HT1080 (cell line): Measurements from ENCODE around the gene UBE2M. TPM values are rescaled to one million over a fixed set of nuclear protein-coding genes. Genes with fewer than 3 reads are reported as not detected.

Source experiments
- DNase-seq: peaks from one replicate; pipeline ENCODE4 v3.0.0-alpha.2; 2015; ENCODE audit warnings: low read depth
- total RNA-seq: library from RNA; depleted of rRNA; stranded (reverse); fragments of >200 nt; shearing (Covaris generic); gene quantifications from 2 replicates; pipeline ENCODE4 v1.2.3, GENCODE V29; 2014

UBE2M gene
- total RNA-seq, 1 experiment from 2014 or later, result 237 TPM

DNA sequence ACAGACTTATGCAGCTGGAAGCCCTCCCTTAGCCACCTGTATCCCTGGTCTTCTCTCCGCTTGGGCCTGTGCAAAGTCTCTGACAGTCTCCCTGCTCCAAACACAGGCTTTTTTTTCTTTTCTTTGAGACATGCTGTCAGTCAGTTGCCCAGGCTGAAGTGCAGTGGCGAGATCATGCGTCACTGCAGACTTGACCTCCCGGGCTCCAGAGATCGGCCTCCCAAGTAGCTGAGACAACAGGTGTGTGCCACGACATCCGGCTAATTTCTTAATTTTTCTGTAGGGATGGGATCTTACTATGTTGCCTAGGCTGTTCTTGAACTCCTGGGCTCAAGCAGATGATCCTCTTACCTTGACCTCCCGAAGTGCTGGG, 13.2 kb upstream of the UBE2M start:
- no peak for DNase-seq

- DNase-seq, result no peak
These were observed 12.6 kb upstream of the UBE2M start for GRCh38 chr19:58570770-58571574.

GRCh38 chr19:58569943-58570670, 11.7 kb upstream of the UBE2M start:
- no peak for DNase-seq

- DNase-seq, result no peak
These were observed 11.0 kb upstream of the UBE2M start for GRCh38 chr19:58569191-58569942.

GRCh38 chr19:58568453-58569130, 10.2 kb upstream of the UBE2M start:
- DNase-seq, result no peak

DNA sequence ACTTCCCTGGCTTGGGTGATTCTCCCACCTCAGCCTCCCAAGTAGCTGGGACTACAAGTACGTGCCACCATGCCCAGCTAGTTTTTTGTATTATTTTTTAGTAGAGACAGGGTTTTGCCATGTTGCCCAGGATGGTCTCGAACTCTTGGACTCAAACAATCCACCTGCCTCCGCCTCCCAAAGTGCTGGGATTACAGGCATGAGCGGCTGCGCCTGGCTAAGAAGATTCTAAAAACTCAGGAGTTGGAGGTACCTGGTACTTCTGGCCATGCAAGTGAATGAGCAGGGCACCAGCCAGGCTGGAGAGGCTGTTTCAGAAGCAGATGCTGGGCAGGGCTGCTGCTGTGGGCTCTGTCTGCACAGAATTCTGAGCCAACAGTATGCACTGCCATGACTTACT, 8.6 kb upstream of the UBE2M start:
- DNase-seq, result no peak

GRCh38 chr19:58563823-58564222, 5.4 kb upstream of the UBE2M start:
- no peak for DNase-seq

DNA sequence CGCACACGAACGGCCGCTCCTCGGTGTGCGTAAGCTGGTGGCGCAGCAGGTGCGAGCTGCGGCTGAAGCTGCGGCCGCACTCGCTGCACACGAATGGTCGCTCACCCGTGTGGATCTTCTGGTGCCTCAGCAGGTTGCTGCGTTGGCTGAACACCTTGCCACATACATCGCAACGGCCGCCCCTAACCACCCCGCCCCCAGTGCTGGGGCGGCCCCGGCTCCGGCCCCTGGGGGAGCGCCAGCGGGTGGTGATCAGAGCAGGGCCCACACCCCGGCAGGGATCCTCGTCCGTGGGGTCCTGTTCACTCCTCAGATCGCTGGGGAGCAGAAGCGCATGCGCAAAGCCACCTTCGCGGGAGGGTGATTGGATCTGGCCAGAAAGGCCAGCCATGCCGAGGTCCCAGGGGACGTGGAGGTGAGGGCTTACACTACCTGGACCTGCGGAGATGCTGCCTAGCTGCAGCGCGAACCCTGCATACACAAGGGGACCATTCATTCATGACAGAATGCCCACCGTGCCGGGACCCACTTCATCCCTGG, 4.7 kb upstream of the UBE2M start:
- no peak for DNase-seq

DNA sequence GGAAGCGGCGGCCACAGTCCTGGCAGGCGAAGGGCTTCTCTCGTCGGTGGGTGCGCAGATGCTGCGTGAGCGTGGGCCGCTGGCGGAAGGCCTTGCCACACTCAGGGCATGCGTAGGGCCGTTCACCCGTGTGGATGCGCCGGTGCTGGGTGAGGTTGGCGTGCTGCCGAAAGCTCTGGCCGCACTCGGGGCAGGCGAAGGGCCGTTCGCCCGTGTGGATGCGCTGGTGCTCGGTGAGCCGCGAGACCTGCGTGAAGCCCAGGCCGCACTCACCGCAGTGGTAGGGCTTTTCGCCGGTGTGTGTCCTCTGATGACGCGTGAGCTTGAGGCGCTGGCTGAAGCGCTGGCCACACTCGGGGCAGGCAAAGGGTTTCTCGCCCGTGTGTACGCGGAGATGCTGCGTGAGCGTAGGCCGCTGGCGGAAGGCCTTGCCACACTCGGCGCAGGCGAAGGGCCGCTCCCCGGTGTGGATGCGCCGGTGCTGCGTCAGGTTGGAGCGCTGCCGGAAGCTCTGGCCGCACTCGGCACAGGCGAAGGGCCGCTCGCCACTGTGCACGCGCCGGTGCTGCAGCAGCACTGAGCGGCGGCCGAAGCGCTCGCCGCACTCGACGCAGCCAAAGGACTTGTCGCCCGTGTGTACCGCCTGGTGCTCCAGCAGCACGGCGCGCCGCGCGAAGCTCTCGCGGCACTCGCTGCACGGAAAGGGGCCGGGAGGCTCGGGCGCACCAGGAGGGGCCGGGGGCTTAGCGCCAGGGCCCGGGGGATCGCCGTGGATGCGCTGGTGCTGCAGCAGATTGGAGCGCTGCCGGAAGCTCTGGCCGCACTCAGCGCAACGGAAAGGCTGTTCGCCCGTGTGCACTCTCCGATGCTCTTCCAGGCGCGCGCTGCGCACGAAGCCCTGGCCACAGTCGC, 4.0 kb upstream of the UBE2M start:
- DNase-seq, result no peak

DNA sequence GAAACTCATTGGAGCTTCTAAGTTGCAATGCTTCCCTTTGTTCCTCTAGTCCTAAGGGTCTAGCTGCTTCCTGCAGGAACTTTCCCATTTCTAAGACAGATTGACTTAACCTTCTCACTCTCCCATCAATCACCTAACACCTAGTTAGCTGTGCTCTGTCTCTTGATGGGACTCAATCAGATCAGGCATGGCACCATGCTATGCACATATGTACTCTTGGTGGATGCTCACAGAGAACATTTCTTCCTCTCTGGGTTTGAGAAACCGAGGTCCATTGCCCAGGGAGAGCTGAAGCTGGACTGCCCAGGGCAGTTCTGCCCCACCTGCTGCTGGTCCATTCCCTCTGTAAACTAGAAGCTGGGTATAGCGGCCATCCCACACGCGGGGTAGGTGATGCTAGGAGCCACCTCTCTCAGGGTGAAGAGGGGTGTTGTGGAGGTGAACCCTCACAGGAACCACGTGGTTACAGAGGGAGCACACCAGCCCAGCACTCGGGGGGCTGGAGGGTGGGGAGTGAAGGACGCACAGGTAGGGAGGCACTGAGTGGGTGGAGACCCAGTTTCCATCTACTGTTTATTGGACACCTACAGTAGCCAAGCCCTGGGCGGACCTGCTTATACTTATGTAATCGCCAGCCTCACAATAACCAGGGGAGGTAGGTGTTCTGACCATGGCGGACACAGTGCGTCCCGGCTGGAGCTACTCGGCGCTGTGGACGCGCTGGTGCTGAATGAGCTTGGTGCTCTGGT, 3.1 kb upstream of the UBE2M start:
- DNase-seq, result no peak

GRCh38 chr19:58560921-58561320, 2.5 kb upstream of the UBE2M start:
- no peak for DNase-seq

DNA sequence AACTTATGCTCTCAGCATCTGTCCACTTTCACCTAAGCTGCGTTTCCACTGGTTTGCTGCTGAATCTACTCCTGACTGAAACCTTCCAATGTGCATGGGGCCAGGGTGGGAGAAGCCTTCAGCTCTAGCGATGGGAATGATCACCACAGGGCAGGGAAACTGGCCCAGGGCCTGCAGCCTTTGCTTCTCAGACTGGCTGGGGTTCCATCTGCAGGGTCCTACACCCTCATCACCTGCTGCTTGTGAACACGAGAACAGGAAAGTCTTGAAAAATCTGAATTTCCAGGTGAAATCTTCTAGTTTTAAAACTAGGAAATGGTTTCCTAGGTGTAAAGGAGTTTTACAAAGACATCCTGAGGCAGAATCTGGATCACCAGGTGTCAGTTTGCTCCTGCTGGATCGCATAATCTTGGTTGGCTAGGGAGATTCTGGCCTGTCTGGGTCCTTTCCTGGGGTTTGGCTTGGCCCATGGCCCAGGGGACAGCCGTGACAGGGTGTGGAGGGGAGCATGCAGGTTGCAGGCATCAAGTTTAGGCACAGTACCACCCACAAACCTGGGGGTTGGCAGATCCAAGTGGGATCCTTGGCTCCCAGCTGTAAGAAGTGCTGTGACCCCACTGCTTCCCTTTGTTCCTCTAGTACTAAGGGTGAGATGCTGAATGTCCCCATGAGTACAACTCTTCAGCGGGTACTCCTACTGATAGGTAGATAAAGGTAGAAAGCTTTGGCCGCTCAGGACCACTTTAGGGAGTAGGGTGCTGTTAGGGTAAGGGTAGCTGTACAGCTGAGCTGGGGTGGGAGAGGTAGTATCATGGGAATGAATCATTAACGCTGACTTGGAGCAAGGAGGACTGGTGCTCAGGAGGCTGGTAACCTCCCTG, 1.8 kb upstream of the UBE2M start:
- no peak for DNase-seq

DNA sequence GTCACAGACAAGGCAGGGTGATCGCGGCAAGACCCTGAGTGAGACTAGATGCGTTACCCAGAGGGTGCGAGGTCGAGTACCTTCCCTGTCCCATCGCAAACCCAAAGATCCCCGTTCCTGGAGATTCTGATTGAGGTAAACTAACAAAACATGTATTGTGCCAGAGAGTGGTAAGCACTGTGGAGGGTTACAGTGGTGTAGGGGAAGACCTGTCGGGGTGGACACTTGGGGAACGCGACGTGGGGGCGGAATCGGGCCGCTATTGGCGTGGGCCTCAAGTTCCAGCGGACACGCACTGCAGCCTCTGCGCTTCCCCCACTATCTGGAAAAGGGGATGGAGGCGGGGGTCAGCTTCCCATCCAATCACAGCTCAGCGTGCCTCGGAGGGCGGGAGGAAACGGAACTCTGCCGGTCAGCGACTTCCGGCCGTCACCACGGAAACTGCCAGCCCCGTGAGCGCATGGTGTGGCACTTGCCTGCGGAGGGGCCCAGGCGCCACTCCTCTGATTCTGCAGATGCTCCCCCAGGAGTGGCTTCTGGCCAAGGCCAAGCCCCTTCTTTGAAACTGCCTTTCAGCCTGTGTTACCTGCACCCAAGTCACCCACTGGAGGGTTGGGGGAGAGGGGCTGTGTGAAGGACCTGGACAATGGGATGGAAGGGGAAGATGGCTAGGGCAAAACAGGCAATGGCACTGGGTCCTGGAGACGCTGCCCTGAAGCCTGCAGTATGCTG, 1.0 kb upstream of the UBE2M start:
- DNase-seq, result peak; percentile 95

GRCh38 chr19:58558623-58559274, 338 bp upstream of the UBE2M start:
- DNase-seq, result peak; percentile 97

- DNase-seq, result no peak
These were observed 968 bp downstream of the UBE2M start for GRCh38 chr19:58557221-58558065.

DNA sequence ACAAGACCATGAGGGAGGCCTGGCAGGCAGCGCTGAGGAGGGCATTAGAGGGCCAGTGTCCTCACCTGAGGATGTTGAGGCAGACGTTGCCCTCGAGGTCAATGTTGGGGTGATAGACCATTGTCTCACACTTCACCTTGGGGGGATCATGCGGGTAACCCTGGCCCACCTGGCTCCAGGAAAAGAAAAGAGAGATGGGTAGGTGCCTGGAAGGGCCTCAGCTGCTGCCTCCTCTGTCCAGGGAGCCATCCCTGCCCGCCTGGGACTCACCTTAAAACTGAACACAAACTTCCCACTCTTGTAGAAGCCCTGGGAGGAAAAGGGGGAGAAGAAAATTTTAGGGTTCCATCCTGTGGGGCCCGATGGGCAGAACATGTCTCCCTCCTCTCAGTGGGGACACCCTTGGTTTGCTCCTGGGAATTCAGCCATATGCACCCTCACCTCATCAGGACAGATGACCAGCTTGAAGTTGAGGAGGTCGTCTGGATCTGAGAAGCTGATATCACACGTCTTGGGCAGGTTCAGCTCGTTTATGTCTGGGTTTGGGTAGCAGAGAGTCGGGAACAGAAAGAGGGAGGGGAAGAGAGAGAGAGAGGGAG, 1.7 kb downstream of the UBE2M start:
- no peak for DNase-seq
